Thoracic aorta (tissue), 2 donors: ENCODE data around the gene NANOS1. TPM values are rescaled to one million over a fixed set of nuclear protein-coding genes. Genes with fewer than 3 reads are reported as not detected.

Experiments used
- ATAC-seq: fragments of 150-250 bp; one replicate; pipeline ENCODE4 v1.8.0; 2017; ENCODE audit warnings: low read depth; ENCODE audit not compliant: insufficient number of reproducible peaks, low FRiP score
- DNase-seq: peaks from one replicate; pipeline ENCODE4 v3.0.0-alpha.2; 2020; ENCODE audit warnings: low spot score
- H3K27ac ChIP-seq, 2 donors: fragments of 200-600 bp; sonication (generic); 1 replicate in 1 of 2; 2 replicates in 1 of 2; pipeline ENCODE4 v1.5.1; 2016; ENCODE audit warnings: mild to moderate bottlenecking in 2 of 2, moderate library complexity in 2 of 2
- H3K27me3 ChIP-seq: fragments of 200-600 bp; sonication (generic); replicated peaks from 2 replicates; pipeline ENCODE4 v1.6.0; 2016; ENCODE audit warnings: mild to moderate bottlenecking; ENCODE audit not compliant: insufficient read depth
- H3K36me3 ChIP-seq: fragments of 200-600 bp; sonication (generic); one replicate; pipeline ENCODE4 v1.5.1; 2016
- H3K4me1 ChIP-seq, 2 donors: fragments of 200-600 bp; sonication (generic); 1 replicate in 1 of 2; 2 replicates in 1 of 2; pipeline versions ENCODE4 v1.5.1 to v1.6.0; 2016; ENCODE audit warnings: low read depth in 2 of 2, mild to moderate bottlenecking in 1 of 2; ENCODE audit not compliant: control insufficient read depth in 1 of 2
- H3K4me3 ChIP-seq: fragments of 200-600 bp; sonication (generic); 2 replicates; pipeline ENCODE4 v1.5.1; 2016; ENCODE audit warnings: mild to moderate bottlenecking
- H3K9me3 ChIP-seq: fragments of 200-600 bp; sonication (generic); 2 replicates; pipeline ENCODE4 v1.5.1; 2016
- total RNA-seq, 2 donors: library from RNA; depleted of rRNA; stranded (reverse); fragments of >200 nt; gene quantifications; one replicate each; pipeline versions ENCODE4 v1.1.0 to v1.2.3, GENCODE V29; 2016
- TF ChIP-seq, protein P1 (sequence below): fragments of 200-600 bp; sonication (generic); IDR thresholded peaks from one replicate; pipeline ENCODE4 v1.5.1; 2019; ENCODE audit warnings: antibody characterized with exemption

Gene NANOS1
- total RNA-seq, 2 donors from 2014 or later, result 1.4 to 5.4 TPM

DNA sequence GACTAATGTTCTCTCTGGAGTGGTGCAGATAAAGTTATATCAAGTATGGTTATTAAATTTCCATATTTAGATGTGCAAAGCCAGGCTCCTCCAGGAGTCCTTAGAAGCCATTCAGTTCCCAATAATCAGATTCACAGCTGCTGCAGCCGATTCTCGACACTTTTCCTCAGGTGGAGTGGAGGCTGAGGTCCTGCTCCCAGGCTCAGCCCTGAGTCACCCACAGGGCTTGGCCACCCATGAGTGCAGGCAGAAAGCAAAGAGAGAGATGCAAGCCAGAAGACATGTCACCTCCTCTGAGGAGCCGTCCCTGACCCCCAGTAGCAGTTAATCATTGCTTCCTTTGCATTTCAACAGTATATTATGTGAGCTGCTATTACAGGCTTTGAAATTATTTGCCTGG, 36.3 kb upstream of the NANOS1 start:
- Histone ChIP-seq H3K36me3 (no peaks in the 10 kb centered on the region), H3K27me3 (no peaks in the 10 kb centered on the region), H3K4me3 (no peak overlapping the region), H3K27ac (no peak overlapping the region), H3K4me1 (no peaks in the 10 kb centered on the region), H3K9me3 (no peaks in the 10 kb centered on the region)
- TF ChIP-seq, protein P1, sequence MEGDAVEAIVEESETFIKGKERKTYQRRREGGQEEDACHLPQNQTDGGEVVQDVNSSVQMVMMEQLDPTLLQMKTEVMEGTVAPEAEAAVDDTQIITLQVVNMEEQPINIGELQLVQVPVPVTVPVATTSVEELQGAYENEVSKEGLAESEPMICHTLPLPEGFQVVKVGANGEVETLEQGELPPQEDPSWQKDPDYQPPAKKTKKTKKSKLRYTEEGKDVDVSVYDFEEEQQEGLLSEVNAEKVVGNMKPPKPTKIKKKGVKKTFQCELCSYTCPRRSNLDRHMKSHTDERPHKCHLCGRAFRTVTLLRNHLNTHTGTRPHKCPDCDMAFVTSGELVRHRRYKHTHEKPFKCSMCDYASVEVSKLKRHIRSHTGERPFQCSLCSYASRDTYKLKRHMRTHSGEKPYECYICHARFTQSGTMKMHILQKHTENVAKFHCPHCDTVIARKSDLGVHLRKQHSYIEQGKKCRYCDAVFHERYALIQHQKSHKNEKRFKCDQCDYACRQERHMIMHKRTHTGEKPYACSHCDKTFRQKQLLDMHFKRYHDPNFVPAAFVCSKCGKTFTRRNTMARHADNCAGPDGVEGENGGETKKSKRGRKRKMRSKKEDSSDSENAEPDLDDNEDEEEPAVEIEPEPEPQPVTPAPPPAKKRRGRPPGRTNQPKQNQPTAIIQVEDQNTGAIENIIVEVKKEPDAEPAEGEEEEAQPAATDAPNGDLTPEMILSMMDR, result no peak
- DNase-seq (no peak), ATAC-seq (no peak)

DNA sequence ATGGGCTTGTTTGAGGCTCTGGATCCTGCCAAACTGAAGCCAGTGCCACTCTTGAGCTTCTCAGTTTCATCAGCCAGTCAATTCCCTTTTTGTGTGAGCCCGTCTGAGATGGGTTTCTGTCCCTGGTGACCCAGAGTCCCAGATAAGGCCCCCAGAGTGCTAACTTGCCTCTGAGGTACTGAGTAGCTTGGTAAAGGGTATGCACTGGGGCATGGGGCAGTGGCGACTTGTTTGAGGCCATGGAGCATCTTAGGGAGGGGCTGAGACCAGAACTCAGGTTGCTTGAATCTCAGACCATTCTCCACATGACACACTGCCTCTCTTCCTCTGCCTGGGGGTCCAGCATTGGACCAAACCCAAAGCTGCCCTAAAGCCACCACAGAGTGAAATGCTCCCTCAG, 35.2 kb upstream of the NANOS1 start:
- ATAC-seq, result no peak
- TF ChIP-seq, protein P1, result no peak
- H3K9me3 ChIP-seq, result no peaks in the 10 kb centered on the region
- DNase-seq, result no peak
- no peaks in the 10 kb centered on the region for H3K36me3 ChIP-seq
- no peak overlapping the region for H3K27ac ChIP-seq
- no peaks in the 10 kb centered on the region for H3K4me1 ChIP-seq
- no peaks in the 10 kb centered on the region for H3K27me3 ChIP-seq
- H3K4me3 ChIP-seq, result no peak overlapping the region

DNA sequence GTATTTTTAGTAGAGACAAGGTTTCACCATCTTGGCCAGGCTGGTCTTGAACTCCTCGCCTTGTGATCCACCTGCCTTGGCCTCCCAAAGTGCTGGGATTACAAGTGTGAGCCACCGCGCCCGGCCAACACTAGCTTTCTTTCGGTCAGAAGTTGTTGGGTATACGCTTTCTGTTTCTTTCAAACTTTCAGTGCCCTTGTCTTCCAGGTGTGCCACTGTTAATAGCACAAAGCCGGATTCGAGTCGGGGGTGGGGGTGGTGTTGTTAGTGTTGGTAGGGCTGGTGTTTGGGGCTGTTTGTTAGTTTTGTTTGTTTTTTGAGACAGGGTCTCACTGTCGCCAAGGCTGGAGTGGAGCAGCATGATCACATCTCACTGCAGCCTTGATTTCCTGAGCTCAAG, 33.8 kb upstream of the NANOS1 start:
- Histone ChIP-seq H3K4me1 (no peaks in the 10 kb centered on the region), H3K9me3 (no peaks in the 10 kb centered on the region), H3K27me3 (no peaks in the 10 kb centered on the region), H3K4me3 (no peak overlapping the region), H3K36me3 (no peaks in the 10 kb centered on the region), H3K27ac (no peak overlapping the region)
- DNase-seq (no peak), ATAC-seq (no peak)
- TF ChIP-seq, protein P1, result no peak

DNA sequence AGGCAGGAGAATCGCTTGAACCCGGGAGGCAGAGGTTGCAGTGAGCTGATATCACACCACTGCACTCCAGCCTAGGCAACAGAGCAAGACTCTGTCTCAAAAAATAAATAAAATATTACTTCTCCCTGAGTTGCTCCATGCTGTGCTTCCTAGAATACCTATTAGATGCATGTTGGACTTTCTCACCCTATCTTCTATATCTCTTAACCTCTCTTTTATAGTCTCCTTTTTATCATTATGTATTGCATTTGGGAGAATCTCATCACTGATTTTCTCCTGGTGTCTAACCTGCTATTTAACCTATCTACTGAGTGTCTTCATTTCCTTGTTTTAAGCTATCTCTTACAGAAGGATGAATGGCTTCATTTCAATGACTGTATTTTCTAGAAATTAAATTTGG, 32.1 kb upstream of the NANOS1 start:
- ATAC-seq (no peak), DNase-seq (no peak)
- Histone ChIP-seq H3K4me1 (no peaks in the 10 kb centered on the region), H3K27ac (no peak overlapping the region), H3K36me3 (no peaks in the 10 kb centered on the region), H3K9me3 (no peaks in the 10 kb centered on the region), H3K4me3 (no peak overlapping the region), H3K27me3 (no peaks in the 10 kb centered on the region)
- TF ChIP-seq, protein P1, result no peak

DNA sequence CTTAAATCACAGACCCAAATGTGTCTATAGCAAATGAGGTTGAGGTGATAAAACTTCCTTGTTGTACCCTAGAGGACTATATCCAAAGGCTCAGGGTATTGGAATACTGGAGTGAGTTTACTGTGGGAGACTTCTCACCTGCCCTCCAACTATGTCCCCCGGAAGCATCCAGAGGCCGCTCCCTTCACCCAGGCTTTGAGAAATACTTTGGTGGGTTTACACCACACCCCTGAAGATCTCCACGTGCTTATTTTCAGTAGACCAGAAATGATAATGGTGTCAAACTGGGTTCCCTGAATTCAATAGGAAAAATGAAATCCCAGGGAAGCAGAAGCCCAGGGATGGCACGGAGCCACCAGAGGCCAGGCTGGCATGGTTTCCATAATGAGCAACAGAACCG, 31.3 kb upstream of the NANOS1 start:
- no peaks in the 10 kb centered on the region for H3K36me3 ChIP-seq
- no peaks in the 10 kb centered on the region for H3K27me3 ChIP-seq
- no peak overlapping the region for H3K4me3 ChIP-seq
- no peak for DNase-seq
- H3K4me1 ChIP-seq, result no peaks in the 10 kb centered on the region
- no peak overlapping the region for H3K27ac ChIP-seq
- H3K9me3 ChIP-seq, result no peaks in the 10 kb centered on the region
- no peak for ATAC-seq
- TF ChIP-seq, protein P1, result no peak
